IPS-15b (cell line): Measurements from ENCODE around the gene CD247.

ENCODE experiments used
- H3K27me3 ChIP-seq: one replicate; pipeline ENCODE4 v1.6.1; 2013; ENCODE audit warnings: low read length; ENCODE audit not compliant: control insufficient read depth, insufficient read depth
- H3K36me3 ChIP-seq: one replicate; pipeline ENCODE4 v1.6.1; 2013; ENCODE audit warnings: low read length; ENCODE audit not compliant: control insufficient read depth, insufficient read depth
- H3K4me1 ChIP-seq: one replicate; pipeline ENCODE4 v1.6.1; 2013; ENCODE audit warnings: mild to moderate bottlenecking, low read length; ENCODE audit not compliant: control insufficient read depth, insufficient read depth
- H3K4me3 ChIP-seq: one replicate; pipeline ENCODE4 v1.5.1; 2013; ENCODE audit warnings: low read depth, low read length
- H3K9ac ChIP-seq: one replicate; pipeline ENCODE4 v1.6.1; 2013; ENCODE audit warnings: low read depth, mild to moderate bottlenecking, low read length
- H3K9me3 ChIP-seq: one replicate; pipeline ENCODE4 v1.6.1; 2013; ENCODE audit warnings: mild to moderate bottlenecking, low read length; ENCODE audit not compliant: control insufficient read depth, insufficient read depth

The CD247 gene

GRCh38 chr1:167516404-167517388 is 1.6 kb downstream of the CD247 start:
- Histone ChIP-seq H3K4me3 (no peak overlapping the region), H3K9ac (no peak overlapping the region), H3K4me1 (no peaks in the 10 kb centered on the region), H3K36me3 (no peaks in the 10 kb centered on the region), H3K9me3 (no peaks in the 10 kb centered on the region), H3K27me3 (no peaks in the 10 kb centered on the region)

GRCh38 chr1:167515893-167516321 is 2.4 kb downstream of the CD247 start:
- Histone ChIP-seq H3K27me3 (no peaks in the 10 kb centered on the region), H3K36me3 (no peaks in the 10 kb centered on the region), H3K4me1 (no peaks in the 10 kb centered on the region), H3K4me3 (no peak overlapping the region), H3K9ac (no peak overlapping the region), H3K9me3 (no peaks in the 10 kb centered on the region)

GRCh38 chr1:167515461-167515860 is 2.9 kb downstream of the CD247 start:
- Histone ChIP-seq H3K4me3 (no peak overlapping the region), H3K27me3 (no peaks in the 10 kb centered on the region), H3K4me1 (peaks cover 2% of the 10 kb centered on the region), H3K9me3 (no peaks in the 10 kb centered on the region), H3K9ac (no peak overlapping the region), H3K36me3 (no peaks in the 10 kb centered on the region)

GRCh38 chr1:167514288-167514687 is 4.0 kb downstream of the CD247 start:
- H3K9ac ChIP-seq: no peak overlapping the region
- H3K27me3 ChIP-seq: no peaks in the 10 kb centered on the region
- H3K9me3 ChIP-seq: no peaks in the 10 kb centered on the region
- no peaks in the 10 kb centered on the region for H3K36me3 ChIP-seq
- peaks cover 5% of the 10 kb centered on the region for H3K4me1 ChIP-seq
- no peak overlapping the region for H3K4me3 ChIP-seq

- H3K4me1 ChIP-seq: peaks cover 5% of the 10 kb centered on the region
- no peaks in the 10 kb centered on the region for H3K27me3 ChIP-seq
- H3K9ac ChIP-seq: no peak overlapping the region
Observed at GRCh38 chr1:167512046-167512654, 6.2 kb downstream of the CD247 start.

GRCh38 chr1:167511374-167511986 is 6.8 kb downstream of the CD247 start:
- Histone ChIP-seq H3K4me3 (no peak overlapping the region), H3K27me3 (no peaks in the 10 kb centered on the region), H3K9me3 (no peaks in the 10 kb centered on the region), H3K9ac (no peak overlapping the region), H3K36me3 (no peaks in the 10 kb centered on the region), H3K4me1 (peaks cover 5% of the 10 kb centered on the region)

More at GRCh38 chr1:167512046-167512654, 6.2 kb downstream of the CD247 start:
- Histone ChIP-seq H3K36me3 (no peaks in the 10 kb centered on the region), H3K9me3 (no peaks in the 10 kb centered on the region), H3K4me3 (no peak overlapping the region)

GRCh38 chr1:167510881-167511280 is 7.4 kb downstream of the CD247 start:
- no peak overlapping the region for H3K9ac ChIP-seq
- no peaks in the 10 kb centered on the region for H3K36me3 ChIP-seq

GRCh38 chr1:167510244-167510643 is 8.1 kb downstream of the CD247 start:
- no peak overlapping the region for H3K9ac ChIP-seq
- no peaks in the 10 kb centered on the region for H3K9me3 ChIP-seq
- no peaks in the 10 kb centered on the region for H3K27me3 ChIP-seq
- no peaks in the 10 kb centered on the region for H3K36me3 ChIP-seq
- H3K4me3 ChIP-seq: no peak overlapping the region
- peaks cover 5% of the 10 kb centered on the region for H3K4me1 ChIP-seq

More at GRCh38 chr1:167510881-167511280, 7.4 kb downstream of the CD247 start:
- H3K9me3 ChIP-seq: no peaks in the 10 kb centered on the region
- no peak overlapping the region for H3K4me3 ChIP-seq
- no peaks in the 10 kb centered on the region for H3K27me3 ChIP-seq
- H3K4me1 ChIP-seq: peaks cover 5% of the 10 kb centered on the region

GRCh38 chr1:167509587-167509986 is 8.7 kb downstream of the CD247 start:
- Histone ChIP-seq H3K9me3 (no peaks in the 10 kb centered on the region), H3K9ac (no peak overlapping the region), H3K4me3 (no peak overlapping the region), H3K27me3 (peaks cover 1% of the 10 kb centered on the region), H3K4me1 (peaks cover 5% of the 10 kb centered on the region), H3K36me3 (no peaks in the 10 kb centered on the region)

- Histone ChIP-seq H3K36me3 (no peaks in the 10 kb centered on the region), H3K4me3 (no peak overlapping the region), H3K9ac (no peak overlapping the region), H3K27me3 (peaks cover 3% of the 10 kb centered on the region), H3K4me1 (peaks cover 17% of the 10 kb centered on the region), H3K9me3 (no peaks in the 10 kb centered on the region)
Observed at GRCh38 chr1:167507719-167508118, 10.6 kb downstream of the CD247 start.

GRCh38 chr1:167504467-167504827 is 13.9 kb downstream of the CD247 start:
- H3K9me3 ChIP-seq: no peaks in the 10 kb centered on the region
- no peak overlapping the region for H3K9ac ChIP-seq
- H3K36me3 ChIP-seq: no peaks in the 10 kb centered on the region
- H3K4me3 ChIP-seq: no peak overlapping the region
- H3K27me3 ChIP-seq: peaks cover 3% of the 10 kb centered on the region
- peaks cover 19% of the 10 kb centered on the region for H3K4me1 ChIP-seq
